Right lobe of liver (tissue), 4 donors: ENCODE results near the gene NPAS1.

Experiments
- POLR2A ChIP-seq: fragments of 450-650 bp; IDR thresholded peaks from one replicate; pipeline ENCODE4 v1.6.1; 2017; ENCODE audit warnings: antibody characterized with exemption, mild to moderate bottlenecking
- TF ChIP-seq, protein P1 (sequence below), 4 donors: fragments of 200-600 bp in 3 of 4; fragments of 450-650 bp in 1 of 4; IDR thresholded peaks; one replicate each; pipeline versions ENCODE4 v1.5.1 to v1.8.0; 2016 to 2022; ENCODE audit warnings: antibody characterized with exemption in 4 of 4, mild to moderate bottlenecking in 2 of 4
- donor health status: DM: no; HTN: no; CAD: no.
- donor health status: DM: no; HTN: no; CAD: no.
- donor health status: DM: no; HTN: yes; CAD: no.

DNA sequence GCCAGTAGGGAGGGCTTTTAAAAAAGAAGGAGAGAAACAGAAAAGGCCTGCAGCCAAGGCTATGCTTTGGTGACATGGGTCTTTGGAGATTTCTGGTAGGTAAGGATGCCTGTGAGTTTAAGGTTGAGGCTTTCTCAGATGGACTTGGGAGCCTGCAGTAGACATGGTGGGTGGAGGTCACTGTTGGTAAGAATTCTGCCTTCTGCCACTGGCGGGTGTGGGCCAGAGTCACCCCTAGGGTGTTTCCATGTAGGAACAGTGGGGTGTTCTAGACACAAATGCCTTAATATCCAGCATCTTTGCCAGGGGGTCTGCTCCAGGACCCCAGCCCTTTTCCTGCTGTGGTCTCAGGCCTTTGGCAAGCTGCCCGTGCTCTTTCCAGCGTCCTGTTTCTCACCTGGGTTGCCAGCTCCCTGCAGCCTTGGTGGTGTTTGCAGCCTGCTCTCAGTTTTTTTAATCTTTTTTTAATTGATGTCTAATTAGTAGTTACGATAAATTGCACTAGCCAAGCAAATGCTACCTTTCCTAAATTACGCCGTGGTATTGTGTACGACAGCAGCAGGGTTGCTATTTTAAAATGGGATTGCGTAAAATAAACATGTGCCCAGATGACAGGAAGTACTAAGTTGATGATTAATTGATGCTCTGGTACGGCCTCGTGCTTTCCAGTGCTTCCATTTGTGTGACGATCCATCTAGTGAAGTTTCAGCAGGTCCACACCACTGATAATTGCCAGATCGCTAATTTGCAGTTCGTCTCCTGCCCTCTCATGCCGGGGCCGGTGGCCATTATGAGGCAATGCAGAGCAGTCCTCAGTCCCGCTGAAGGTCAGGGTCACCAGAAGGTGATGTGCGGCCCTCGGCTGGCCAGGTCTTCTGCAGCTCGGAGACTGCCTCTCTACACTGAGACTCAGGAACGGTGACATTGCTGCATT is 35.3 kb upstream of the NPAS1 start:
- TF ChIP-seq, protein P1, sequence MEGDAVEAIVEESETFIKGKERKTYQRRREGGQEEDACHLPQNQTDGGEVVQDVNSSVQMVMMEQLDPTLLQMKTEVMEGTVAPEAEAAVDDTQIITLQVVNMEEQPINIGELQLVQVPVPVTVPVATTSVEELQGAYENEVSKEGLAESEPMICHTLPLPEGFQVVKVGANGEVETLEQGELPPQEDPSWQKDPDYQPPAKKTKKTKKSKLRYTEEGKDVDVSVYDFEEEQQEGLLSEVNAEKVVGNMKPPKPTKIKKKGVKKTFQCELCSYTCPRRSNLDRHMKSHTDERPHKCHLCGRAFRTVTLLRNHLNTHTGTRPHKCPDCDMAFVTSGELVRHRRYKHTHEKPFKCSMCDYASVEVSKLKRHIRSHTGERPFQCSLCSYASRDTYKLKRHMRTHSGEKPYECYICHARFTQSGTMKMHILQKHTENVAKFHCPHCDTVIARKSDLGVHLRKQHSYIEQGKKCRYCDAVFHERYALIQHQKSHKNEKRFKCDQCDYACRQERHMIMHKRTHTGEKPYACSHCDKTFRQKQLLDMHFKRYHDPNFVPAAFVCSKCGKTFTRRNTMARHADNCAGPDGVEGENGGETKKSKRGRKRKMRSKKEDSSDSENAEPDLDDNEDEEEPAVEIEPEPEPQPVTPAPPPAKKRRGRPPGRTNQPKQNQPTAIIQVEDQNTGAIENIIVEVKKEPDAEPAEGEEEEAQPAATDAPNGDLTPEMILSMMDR (IDR thresholded peaks at IDR 0.05): no peak
- TF ChIP-seq POLR2A: peak; percentile 55
